Measurements from ENCODE around the gene ABCG1. TPM values are rescaled to one million over a fixed set of nuclear protein-coding genes. Genes with fewer than 3 reads are reported as not detected.

ABCG1 gene
- total and polyA plus RNA-seq, 12 donors = 5.5 to 26.2 (median 14.6) TPM

- 96 to 97% methylated on average over 18 of the region's 18 CpGs for WGBS, 2 donors
- Histone ChIP-seq H3K36me3 (peaks cover 0 to 85% (median 0%) of the 10 kb centered on the region in 9 donors), H3K4me3 (no peak overlapping the region), H3K27ac (no peak overlapping the region), H3K27me3 (no peaks in the 10 kb centered on the region), H3K4me1 (no peaks in the 10 kb centered on the region), H3K9me3 (no peaks in the 10 kb centered on the region)
- intact Hi-C loops (cut with DNase I) = no loop called here
- ATAC-seq = no peak
- TF ChIP-seq CTCF (IDR thresholded peaks at IDR 0.05) = no peak
- DNase-seq = no peak
These were observed 63.1 kb downstream of the ABCG1 start for GRCh38 chr21:42282021-42282420.

- intact Hi-C loops (cut with DNase I) = no loop called here
- ATAC-seq = no peak
- DNase-seq = no peak
- TF ChIP-seq CTCF (IDR thresholded peaks at IDR 0.05) = no peak
- 91 to 92% methylated on average over 12 of the region's 12 CpGs for WGBS, 2 donors
- Histone ChIP-seq H3K4me3 (no peak overlapping the region), H3K4me1 (no peaks in the 10 kb centered on the region), H3K36me3 (peaks cover 0 to 85% (median 4%) of the 10 kb centered on the region in 9 donors), H3K27ac (no peak overlapping the region), H3K9me3 (no peaks in the 10 kb centered on the region), H3K27me3 (no peaks in the 10 kb centered on the region)
These were observed 63.8 kb downstream of the ABCG1 start for GRCh38 chr21:42282715-42283114.

- intact Hi-C loops (cut with DNase I) = no loop called here
- no peak for DNase-seq
- no peaks in the 10 kb centered on the region for H3K9me3 ChIP-seq
- 90% methylated on average over 13 of the region's 13 CpGs for WGBS, 2 donors
- H3K36me3 ChIP-seq = peaks cover 0 to 92% (median 11%) of the 10 kb centered on the region in 9 donors
- no peaks in the 10 kb centered on the region for H3K27me3 ChIP-seq
- H3K4me1 ChIP-seq = no peaks in the 10 kb centered on the region
- no peak overlapping the region for H3K4me3 ChIP-seq
- no peak overlapping the region for H3K27ac ChIP-seq
- no peak for TF ChIP-seq CTCF (IDR thresholded peaks at IDR 0.05)
- no peak for ATAC-seq
These were observed 66.8 kb downstream of the ABCG1 start for GRCh38 chr21:42285569-42286245.

- no peak for TF ChIP-seq CTCF (IDR thresholded peaks at IDR 0.05)
- Histone ChIP-seq H3K27ac (no peak overlapping the region), H3K27me3 (no peaks in the 10 kb centered on the region), H3K36me3 (peaks cover 0 to 92% (median 18%) of the 10 kb centered on the region in 9 donors), H3K4me1 (no peaks in the 10 kb centered on the region), H3K4me3 (no peak overlapping the region), H3K9me3 (no peaks in the 10 kb centered on the region)
- no peak for DNase-seq
- intact Hi-C loops (cut with DNase I) = no loop called here
- 88 to 94% methylated on average over 12 of the region's 12 CpGs for WGBS, 2 donors
- ATAC-seq = no peak
These were observed 67.5 kb downstream of the ABCG1 start for GRCh38 chr21:42286416-42286815.

Measured in heart right ventricle (tissue), 16 donors.